Body of pancreas (tissue), 4 donors: ENCODE measurements around the gene GOLGA3.

Experiments
- CTCF ChIP-seq, 7 experiments: fragments of 450-650 bp in 4 of 7; fragments of 200-600 bp in 3 of 7; sonication (generic) in 3 of 7; IDR thresholded peaks; one replicate each; pipeline ENCODE4 v1.5.1; 2016 to 2019; ENCODE audit warnings: antibody characterized with exemption in 7 of 7
- POLR2A ChIP-seq, 3 donors: fragments of 450-650 bp; IDR thresholded peaks; one replicate each; pipeline ENCODE4 v1.6.1; 2016; ENCODE audit warnings: antibody characterized with exemption in 3 of 3, mild to moderate bottlenecking in 2 of 3

- TF ChIP-seq CTCF (IDR thresholded peaks at IDR 0.05) = no peak
- TF ChIP-seq POLR2A (IDR thresholded peaks at IDR 0.05) = no peak
Measured at GRCh38 chr12:132850291-132850690, 21.6 kb upstream of the GOLGA3 start.
